PFSK-1 (cell line): Measurements from ENCODE around the gene KMT2E.

Experiments used
- POLR2AphosphoS5 ChIP-seq: IDR thresholded peaks from 2 replicates; pipeline ENCODE4 v1.6.1; 2012; ENCODE audit warnings: low read depth, mild to moderate bottlenecking, control low read depth, low read length, moderate library complexity
- TF ChIP-seq, protein P1 (sequence below), 2 experiments: IDR thresholded peaks; 2 replicates each; pipeline versions ENCODE4 v1.6.1 to v1.8.0; 2011 to 2012; ENCODE audit warnings: low read depth in 2 of 2, low read length in 2 of 2, control low read depth in 1 of 2, inconsistent platforms in 1 of 2, mild to moderate bottlenecking in 1 of 2, moderate library complexity in 1 of 2; ENCODE audit not compliant: insufficient read depth in 1 of 2

- TF ChIP-seq, protein P1, sequence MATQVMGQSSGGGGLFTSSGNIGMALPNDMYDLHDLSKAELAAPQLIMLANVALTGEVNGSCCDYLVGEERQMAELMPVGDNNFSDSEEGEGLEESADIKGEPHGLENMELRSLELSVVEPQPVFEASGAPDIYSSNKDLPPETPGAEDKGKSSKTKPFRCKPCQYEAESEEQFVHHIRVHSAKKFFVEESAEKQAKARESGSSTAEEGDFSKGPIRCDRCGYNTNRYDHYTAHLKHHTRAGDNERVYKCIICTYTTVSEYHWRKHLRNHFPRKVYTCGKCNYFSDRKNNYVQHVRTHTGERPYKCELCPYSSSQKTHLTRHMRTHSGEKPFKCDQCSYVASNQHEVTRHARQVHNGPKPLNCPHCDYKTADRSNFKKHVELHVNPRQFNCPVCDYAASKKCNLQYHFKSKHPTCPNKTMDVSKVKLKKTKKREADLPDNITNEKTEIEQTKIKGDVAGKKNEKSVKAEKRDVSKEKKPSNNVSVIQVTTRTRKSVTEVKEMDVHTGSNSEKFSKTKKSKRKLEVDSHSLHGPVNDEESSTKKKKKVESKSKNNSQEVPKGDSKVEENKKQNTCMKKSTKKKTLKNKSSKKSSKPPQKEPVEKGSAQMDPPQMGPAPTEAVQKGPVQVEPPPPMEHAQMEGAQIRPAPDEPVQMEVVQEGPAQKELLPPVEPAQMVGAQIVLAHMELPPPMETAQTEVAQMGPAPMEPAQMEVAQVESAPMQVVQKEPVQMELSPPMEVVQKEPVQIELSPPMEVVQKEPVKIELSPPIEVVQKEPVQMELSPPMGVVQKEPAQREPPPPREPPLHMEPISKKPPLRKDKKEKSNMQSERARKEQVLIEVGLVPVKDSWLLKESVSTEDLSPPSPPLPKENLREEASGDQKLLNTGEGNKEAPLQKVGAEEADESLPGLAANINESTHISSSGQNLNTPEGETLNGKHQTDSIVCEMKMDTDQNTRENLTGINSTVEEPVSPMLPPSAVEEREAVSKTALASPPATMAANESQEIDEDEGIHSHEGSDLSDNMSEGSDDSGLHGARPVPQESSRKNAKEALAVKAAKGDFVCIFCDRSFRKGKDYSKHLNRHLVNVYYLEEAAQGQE (IDR thresholded peaks at IDR 0.05; ENCODE audit: insufficient read depth in 1 of 2, low read depth in 2 of 2, low read length in 2 of 2): no peak
- TF ChIP-seq POLR2AphosphoS5: no peak
Observed at GRCh38 chr7:105003872-105004510, 10.0 kb upstream of the KMT2E start.
